WTC11 (cell line): Measurements from ENCODE around the gene CDH6.

Source experiments
- FOXJ3 ChIP-seq: sonication (generic); formaldehyde crosslinking; IDR thresholded peaks from 2 replicates; pipeline ENCODE4 v1.9.0; 2021; ENCODE audit warnings: missing genetic modification reagents, mild to moderate bottlenecking, borderline replicate concordance
- NR3C1 ChIP-seq: sonication (generic); formaldehyde crosslinking; conservative IDR thresholded peaks from 2 replicates; pipeline ENCODE4 v1.8.1; 2023; ENCODE audit warnings: low read depth, mild to moderate bottlenecking, missing genetic modification reagents
- ZNF232 ChIP-seq: sonication (generic); formaldehyde crosslinking; IDR thresholded peaks from 2 replicates; pipeline ENCODE4 v1.8.0; 2022; ENCODE audit warnings: mild to moderate bottlenecking, missing genetic modification reagents
- TF ChIP-seq, protein P1 (sequence below): fragments of 200-600 bp; IDR thresholded peaks from 2 replicates; pipeline ENCODE4 v1.8.0; 2022; ENCODE audit warnings: antibody characterized with exemption
- TF ChIP-seq, protein P2 (sequence below): fragments of 250-450 bp; sonication (Bioruptor Pico); IDR thresholded peaks from 2 replicates; pipeline ENCODE4 v1.9.0; 2021; ENCODE audit warnings: mild to moderate bottlenecking
- TF ChIP-seq, protein P3 (sequence below): sonication (generic); formaldehyde crosslinking; IDR thresholded peaks from 2 replicates; pipeline ENCODE4 v1.8.0; 2022; ENCODE audit warnings: mild to moderate bottlenecking, missing genetic modification reagents
- TF ChIP-seq, protein P4 (sequence below): sonication (generic); formaldehyde crosslinking; IDR thresholded peaks from 2 replicates; pipeline ENCODE4 v1.8.1; 2023; ENCODE audit warnings: mild to moderate bottlenecking, missing genetic modification reagents, moderate library complexity
- TF ChIP-seq, protein P5 (sequence below): sonication (generic); formaldehyde crosslinking; IDR thresholded peaks from 2 replicates; pipeline ENCODE4 v1.8.1; 2023; ENCODE audit warnings: mild to moderate bottlenecking, moderate library complexity, missing genetic modification reagents

DNA sequence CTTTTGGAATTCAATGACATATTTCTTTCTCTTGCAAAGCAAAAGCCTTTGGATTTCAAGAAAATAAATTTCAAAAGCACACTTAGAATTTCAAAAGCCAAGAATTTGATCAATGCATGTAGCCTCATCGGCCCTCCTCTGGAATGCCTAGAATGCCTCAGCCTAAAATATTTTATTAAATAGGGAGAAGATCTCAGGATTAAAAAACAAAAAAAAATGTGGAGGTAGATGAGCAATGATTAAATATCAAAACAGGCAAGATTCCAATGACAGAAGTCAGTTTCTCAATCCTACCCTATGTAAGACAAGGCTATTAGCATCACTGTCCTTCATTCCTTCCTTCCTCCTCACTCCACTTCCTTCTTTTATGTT lies 169.0 kb downstream of the CDH6 start:
- TF ChIP-seq, protein P1, sequence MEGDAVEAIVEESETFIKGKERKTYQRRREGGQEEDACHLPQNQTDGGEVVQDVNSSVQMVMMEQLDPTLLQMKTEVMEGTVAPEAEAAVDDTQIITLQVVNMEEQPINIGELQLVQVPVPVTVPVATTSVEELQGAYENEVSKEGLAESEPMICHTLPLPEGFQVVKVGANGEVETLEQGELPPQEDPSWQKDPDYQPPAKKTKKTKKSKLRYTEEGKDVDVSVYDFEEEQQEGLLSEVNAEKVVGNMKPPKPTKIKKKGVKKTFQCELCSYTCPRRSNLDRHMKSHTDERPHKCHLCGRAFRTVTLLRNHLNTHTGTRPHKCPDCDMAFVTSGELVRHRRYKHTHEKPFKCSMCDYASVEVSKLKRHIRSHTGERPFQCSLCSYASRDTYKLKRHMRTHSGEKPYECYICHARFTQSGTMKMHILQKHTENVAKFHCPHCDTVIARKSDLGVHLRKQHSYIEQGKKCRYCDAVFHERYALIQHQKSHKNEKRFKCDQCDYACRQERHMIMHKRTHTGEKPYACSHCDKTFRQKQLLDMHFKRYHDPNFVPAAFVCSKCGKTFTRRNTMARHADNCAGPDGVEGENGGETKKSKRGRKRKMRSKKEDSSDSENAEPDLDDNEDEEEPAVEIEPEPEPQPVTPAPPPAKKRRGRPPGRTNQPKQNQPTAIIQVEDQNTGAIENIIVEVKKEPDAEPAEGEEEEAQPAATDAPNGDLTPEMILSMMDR, result no peak
- TF ChIP-seq, protein P2, sequence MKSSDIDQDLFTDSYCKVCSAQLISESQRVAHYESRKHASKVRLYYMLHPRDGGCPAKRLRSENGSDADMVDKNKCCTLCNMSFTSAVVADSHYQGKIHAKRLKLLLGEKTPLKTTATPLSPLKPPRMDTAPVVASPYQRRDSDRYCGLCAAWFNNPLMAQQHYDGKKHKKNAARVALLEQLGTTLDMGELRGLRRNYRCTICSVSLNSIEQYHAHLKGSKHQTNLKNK (CRISPR knock-in tag), result no peak
- TF ChIP-seq, protein P3, sequence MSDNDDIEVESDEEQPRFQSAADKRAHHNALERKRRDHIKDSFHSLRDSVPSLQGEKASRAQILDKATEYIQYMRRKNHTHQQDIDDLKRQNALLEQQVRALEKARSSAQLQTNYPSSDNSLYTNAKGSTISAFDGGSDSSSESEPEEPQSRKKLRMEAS (CRISPR knock-in tag), result no peak
- TF ChIP-seq, protein P4, sequence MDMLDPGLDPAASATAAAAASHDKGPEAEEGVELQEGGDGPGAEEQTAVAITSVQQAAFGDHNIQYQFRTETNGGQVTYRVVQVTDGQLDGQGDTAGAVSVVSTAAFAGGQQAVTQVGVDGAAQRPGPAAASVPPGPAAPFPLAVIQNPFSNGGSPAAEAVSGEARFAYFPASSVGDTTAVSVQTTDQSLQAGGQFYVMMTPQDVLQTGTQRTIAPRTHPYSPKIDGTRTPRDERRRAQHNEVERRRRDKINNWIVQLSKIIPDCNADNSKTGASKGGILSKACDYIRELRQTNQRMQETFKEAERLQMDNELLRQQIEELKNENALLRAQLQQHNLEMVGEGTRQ (CRISPR knock-in tag), result no peak
- TF ChIP-seq FOXJ3 (no peak), NR3C1 (CRISPR knock-in tag) (no peak), ZNF232 (CRISPR knock-in tag) (no peak)
- TF ChIP-seq, protein P5, sequence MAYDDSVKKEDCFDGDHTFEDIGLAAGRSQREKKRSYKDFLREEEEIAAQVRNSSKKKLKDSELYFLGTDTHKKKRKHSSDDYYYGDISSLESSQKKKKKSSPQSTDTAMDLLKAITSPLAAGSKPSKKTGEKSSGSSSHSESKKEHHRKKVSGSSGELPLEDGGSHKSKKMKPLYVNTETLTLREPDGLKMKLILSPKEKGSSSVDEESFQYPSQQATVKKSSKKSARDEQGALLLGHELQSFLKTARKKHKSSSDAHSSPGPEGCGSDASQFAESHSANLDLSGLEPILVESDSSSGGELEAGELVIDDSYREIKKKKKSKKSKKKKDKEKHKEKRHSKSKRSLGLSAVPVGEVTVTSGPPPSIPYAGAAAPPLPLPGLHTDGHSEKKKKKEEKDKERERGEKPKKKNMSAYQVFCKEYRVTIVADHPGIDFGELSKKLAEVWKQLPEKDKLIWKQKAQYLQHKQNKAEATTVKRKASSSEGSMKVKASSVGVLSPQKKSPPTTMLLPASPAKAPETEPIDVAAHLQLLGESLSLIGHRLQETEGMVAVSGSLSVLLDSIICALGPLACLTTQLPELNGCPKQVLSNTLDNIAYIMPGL, result no peak
